ENCODE measurements around the gene COQ3. TPM values are rescaled to one million over a fixed set of nuclear protein-coding genes. Genes with fewer than 3 reads are reported as not detected.

The COQ3 gene, protein sequence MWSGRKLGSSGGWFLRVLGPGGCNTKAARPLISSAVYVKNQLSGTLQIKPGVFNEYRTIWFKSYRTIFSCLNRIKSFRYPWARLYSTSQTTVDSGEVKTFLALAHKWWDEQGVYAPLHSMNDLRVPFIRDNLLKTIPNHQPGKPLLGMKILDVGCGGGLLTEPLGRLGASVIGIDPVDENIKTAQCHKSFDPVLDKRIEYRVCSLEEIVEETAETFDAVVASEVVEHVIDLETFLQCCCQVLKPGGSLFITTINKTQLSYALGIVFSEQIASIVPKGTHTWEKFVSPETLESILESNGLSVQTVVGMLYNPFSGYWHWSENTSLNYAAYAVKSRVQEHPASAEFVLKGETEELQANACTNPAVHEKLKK
- total RNA-seq, result 14.0 and 14.7 TPM in 2 replicates

DNA sequence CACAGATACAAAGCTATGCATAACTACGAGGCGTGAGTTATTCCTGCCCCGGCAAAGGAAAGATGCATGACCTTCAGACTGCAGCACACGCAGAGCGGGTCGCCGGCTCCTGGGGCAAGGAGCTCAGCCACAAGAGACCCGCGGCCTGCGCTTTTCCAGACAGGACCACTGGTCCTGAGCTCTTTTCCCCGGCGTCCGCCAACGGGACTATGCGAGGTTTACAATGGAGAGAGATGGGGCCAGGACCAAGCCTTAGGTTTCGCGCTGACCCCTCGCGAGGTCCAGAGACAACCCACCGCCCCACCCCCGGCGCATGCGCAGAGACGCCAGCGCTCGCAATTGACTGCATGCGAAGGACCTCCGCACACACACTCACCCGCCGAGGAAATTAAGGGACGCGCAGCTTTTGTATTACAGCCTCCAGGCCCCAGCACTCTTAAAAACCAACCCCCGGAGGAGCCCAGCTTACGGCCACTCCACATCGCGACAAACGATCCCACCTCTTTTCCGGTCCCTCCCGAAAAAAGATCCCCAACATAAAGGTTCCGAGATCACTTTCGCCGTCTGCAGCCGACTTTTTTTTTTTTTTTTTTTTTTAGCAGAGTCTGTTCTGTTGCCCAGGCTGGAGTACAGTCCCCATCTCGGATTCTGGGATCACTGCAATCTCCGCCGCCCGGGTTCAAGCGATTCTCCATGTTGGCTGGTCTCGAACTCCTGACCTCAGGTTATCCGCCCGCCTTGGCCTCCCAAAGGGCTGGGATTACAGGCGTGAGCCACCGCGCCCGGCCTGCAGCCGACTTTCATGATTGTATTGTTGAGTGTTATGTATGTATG is at the start of gene COQ3:
TSS of gene COQ3 (minus strand) at position 498 of the 834 bp plus-strand sequence. CDS start at position 482, 16 bp downstream.

DNA sequence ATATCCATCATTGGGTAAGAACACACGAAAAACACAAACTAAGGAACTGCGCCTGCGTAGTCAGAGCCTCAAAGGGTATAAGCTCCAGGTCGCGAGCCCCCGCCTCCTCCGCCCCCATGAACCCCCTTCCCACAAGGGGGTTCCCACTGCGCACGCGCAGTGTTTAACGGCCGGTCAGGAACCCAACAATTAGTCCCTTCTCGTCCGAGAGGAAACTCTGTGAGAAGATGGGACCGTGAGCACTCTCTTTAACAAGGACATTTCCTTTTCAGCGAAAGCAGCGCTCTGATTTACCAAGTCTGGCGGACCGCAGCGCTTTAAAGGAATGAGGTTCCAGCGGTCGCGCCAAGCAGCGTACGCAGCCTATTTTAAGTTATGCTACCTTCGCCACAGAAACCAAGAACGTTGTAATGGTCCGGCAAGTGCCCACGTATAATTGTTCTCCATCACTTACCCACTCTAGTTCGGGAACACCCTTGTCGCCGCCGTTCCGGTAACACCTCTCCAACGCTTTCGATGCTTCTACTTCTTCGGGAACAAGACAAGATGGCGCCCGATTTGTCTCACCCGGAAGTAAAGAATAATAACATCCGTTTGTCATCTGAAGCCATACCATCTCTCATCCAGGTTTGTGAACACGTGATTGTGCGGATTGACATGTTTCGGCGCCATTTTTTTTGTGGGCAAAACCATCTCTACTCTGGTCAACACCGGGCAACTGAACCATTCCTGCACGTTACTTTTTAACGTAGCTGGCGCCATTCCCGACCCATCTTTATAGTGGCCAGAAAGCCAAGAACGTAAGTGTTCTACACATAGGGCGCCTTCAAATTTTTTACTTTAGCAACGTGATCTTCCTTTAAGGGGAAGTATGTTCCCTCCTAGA is 31.0 kb upstream of the COQ3 start, which contains the start of gene PNISR:
TSS of gene PNISR (minus strand) at position 548 of the 886 bp plus-strand sequence. CDS start 10,649 bp downstream, outside the sequence.

DNA sequence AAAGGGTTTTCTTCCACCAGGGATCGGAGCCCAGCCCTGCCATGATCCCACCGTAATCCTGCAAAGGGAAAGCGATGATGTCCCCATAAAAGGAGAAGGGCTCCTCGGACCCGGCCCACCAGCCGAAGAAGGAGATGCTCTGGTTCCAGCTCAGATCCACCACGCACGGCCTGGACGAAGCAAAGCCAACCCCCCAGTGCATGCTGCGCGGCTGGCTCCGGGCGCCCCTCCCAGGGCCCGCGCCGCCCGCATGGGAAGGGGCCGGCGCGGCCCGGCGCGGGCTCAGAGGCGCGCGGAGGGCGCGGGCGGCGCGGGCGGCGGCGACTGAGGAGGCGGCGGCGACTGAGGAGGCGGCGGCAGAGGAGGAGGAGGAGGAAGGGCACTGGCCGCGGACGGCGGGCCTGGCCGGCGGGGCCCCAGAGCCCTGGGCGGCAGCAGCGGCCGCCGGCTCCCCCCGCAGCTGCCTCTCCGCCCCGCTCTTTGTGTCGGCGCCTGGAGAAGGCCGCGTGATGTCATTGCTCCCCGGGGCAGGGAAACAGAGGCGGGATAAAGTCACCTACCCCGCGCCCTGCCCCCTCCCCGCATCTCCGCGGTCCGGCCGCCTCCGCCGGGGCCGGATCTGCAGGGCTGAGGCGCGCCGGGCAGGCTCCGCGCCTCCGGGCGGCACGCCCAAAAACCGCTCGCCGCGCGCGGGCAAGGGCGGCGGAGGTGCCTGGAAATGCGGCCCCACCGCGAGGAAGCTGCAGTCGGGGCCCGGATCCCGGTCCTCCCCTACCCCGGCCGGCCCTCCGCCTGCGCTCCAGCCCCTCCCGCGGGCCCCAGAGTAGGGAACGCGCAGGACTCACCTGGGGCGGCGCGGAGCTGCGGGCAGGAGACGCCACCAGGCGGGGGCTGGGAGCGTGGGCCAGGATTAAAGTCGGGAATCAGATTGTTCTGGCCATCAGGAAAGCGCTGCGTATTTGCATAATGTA is 44.5 kb downstream of the COQ3 start, which contains the start of gene FAXC:
TSS of gene FAXC (minus strand) at position 504 of the 971 bp plus-strand sequence. CDS start at position 202, 302 bp downstream.

Other genes with a start within 250 kb of the COQ3 start
- gene FAXC, start 44.5 kb downstream of the COQ3 start, total RNA-seq, result 2.5 and 6.2 TPM in 2 replicates
- 27.9 and 33.8 TPM in 2 replicates for gene PNISR, start 31.1 kb upstream of the COQ3 start, total RNA-seq
- 7.6 and 11.1 TPM in 2 replicates for gene USP45, start 121.2 kb upstream of the COQ3 start, total RNA-seq
- 59.2 and 78.3 TPM in 2 replicates for gene CCNC, start 174.5 kb upstream of the COQ3 start, total RNA-seq
- under 0.01 TPM in 1 of 2 replicates, not detected in the other for gene PRDM13, start 212.6 kb upstream of the COQ3 start, total RNA-seq

Data from bronchus fibroblast of lung (primary cell).